Retinal pigment epithelial cell (primary cell): Measurements from ENCODE around the gene PCSK6.

Experiments
- DNase-seq: peaks from one replicate; pipeline ENCODE4 v3.0.0-alpha.2; 2010; ENCODE audit warnings: low read depth
- H3K4me3 ChIP-seq: 2 replicates; pipeline ENCODE4 v1.5.1; 2011; ENCODE audit warnings: mild to moderate bottlenecking, low read length, control low read depth, moderate library complexity
- TF ChIP-seq, protein P1 (sequence below): conservative IDR thresholded peaks from 2 replicates; pipeline ENCODE4 v1.5.1; 2011; ENCODE audit warnings: low read depth, low read length, control low read depth, inconsistent platforms

Gene PCSK6

DNA sequence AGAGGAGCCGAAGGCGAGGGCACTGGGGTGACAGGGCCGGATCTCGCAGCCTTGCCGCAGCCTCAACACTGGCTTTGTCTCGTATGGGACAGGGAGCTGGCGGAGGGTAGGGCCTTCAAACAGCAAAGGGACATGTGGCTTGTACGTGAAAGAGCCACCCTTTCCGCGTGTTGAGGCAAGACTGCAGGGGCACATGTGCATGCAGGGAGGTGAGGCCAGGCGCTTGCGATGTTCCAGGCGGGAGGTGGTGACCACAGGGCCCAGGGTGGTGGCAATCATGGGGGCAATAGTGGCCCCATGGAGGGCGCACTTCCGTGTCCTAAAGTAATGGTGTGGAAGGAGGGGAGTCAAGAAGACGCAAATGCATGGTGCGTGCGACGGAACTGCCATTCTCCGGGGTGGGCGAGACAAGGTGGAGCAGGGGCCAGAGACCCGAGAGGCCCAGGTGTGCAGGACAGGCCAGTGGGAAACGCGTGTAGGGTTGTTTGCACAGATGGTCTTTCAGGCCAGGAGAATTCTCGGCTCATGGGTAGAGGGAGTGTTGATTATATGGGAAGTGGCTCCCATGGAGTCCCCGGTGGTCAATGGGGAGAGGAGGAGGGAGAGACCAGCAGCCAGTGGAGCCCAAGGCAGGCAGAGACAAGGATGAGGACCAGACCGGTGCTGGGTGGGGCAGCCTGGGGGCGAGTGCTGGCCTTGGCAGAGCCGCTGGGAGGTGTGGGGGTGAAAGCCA is 45.8 kb upstream of the PCSK6 start:
- TF ChIP-seq, protein P1, sequence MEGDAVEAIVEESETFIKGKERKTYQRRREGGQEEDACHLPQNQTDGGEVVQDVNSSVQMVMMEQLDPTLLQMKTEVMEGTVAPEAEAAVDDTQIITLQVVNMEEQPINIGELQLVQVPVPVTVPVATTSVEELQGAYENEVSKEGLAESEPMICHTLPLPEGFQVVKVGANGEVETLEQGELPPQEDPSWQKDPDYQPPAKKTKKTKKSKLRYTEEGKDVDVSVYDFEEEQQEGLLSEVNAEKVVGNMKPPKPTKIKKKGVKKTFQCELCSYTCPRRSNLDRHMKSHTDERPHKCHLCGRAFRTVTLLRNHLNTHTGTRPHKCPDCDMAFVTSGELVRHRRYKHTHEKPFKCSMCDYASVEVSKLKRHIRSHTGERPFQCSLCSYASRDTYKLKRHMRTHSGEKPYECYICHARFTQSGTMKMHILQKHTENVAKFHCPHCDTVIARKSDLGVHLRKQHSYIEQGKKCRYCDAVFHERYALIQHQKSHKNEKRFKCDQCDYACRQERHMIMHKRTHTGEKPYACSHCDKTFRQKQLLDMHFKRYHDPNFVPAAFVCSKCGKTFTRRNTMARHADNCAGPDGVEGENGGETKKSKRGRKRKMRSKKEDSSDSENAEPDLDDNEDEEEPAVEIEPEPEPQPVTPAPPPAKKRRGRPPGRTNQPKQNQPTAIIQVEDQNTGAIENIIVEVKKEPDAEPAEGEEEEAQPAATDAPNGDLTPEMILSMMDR = no peak
- H3K4me3 ChIP-seq = no peak overlapping the region
- no peak for DNase-seq

DNA sequence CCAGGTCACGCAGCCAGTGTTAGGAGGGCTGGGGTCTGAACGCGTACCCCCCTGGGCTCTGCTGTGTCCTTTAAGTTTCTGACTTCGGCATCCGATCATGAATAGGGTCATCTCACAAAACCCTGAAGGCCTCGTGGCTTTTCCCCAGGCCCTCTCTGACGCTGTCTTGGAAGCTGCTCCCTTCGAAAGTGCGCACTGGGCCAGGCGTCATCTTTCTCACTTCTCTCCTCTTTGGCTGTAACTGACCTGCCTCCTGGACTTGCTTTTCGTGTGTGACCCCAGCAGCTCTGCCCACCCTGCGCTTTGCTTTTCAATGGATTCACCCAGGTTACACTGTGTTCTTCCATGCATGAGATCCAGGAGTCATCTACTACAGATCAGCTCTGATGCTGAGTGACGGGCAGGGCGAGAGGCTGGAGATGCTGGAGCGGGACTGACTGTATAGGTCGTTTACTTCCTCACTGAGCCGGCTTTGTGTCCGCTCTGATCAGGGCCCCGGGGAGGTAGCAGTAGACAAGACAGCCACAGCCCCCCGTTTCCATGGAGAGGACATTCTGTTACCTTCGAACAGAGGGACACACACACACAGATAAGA is 45.0 kb upstream of the PCSK6 start:
- H3K4me3 ChIP-seq = no peak overlapping the region
- TF ChIP-seq, protein P1 = no peak
- no peak for DNase-seq

DNA sequence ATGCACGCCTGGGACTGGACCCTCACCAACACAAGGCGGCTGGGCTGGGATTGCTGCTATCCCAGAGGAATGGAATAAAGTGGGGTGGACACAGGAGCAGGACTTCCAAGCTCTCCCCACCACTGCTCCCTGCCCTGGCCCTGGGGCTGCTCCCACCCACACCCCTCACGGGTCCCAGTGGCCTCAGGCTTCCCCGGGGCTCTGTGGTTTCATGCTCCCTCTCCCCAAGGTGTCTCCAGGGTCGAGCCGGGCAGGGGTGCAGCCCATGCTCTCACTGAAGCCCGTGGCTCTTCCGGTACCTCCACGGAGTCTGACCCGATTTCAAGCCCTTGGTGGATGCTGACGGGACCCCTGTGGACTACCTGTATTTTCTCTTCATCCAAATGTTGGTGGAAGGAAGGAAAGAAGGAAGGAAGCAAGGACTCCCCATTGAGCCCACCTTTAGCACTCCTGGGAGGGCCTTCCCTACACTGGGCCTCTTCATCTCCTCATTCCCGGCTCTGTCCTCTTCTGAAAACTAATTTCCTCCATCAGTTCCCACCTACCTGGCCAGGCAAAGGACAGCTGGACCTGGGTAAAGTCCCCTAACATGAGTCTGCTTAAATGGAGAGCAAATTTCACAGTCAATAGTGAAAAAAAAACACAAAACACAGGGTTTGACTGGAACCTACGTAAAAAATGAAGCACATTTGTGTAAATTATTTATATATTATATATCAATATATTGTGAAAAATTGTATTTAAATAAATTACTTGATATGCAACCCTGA is 44.0 kb upstream of the PCSK6 start:
- DNase-seq = no peak
- TF ChIP-seq, protein P1 = no peak

DNA sequence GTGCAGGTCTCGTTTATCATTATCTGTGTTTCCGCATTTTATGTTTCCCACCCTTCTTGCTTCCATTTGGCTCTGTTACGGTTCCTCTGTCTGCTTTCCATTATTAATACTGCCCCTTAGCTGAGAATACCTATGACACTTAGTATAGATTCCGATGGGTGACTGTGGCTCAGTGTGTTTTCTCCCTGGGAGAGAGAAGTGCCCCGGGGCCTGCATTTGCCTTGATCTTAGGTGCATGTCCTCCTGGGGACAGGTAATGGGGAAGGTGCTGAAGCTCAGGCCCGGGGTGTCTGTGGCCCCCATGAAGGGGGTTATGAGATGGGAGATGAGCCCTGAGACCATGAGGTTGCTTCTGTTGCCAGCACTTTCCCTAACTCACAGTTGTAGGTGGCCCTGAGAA is 43.4 kb upstream of the PCSK6 start:
- no peak for DNase-seq
- TF ChIP-seq, protein P1 = no peak
- H3K4me3 ChIP-seq = no peak overlapping the region

More for the DNA sequence above, 44.0 kb upstream of the PCSK6 start:
- no peak overlapping the region for H3K4me3 ChIP-seq

DNA sequence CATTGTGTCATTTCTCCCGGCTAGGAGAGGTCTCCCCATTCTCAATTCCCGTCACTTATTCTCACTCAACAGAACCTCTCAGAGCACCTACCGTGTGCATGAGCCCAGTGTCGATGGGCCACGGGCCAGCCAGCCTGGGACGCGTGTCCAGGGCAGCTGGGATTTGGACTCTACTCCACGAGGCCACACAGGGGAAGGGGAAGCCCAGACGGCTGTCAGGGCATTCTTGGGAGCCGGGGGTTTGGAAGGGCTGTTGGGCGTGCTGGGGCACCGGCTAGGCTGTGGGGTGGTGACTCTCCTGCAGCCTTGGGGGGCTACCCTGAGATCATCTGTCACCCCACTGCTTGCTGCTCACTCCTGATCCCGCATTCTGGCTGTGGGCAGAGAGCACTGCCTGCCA is 41.7 kb upstream of the PCSK6 start:
- no peak for DNase-seq
- TF ChIP-seq, protein P1 = no peak

DNA sequence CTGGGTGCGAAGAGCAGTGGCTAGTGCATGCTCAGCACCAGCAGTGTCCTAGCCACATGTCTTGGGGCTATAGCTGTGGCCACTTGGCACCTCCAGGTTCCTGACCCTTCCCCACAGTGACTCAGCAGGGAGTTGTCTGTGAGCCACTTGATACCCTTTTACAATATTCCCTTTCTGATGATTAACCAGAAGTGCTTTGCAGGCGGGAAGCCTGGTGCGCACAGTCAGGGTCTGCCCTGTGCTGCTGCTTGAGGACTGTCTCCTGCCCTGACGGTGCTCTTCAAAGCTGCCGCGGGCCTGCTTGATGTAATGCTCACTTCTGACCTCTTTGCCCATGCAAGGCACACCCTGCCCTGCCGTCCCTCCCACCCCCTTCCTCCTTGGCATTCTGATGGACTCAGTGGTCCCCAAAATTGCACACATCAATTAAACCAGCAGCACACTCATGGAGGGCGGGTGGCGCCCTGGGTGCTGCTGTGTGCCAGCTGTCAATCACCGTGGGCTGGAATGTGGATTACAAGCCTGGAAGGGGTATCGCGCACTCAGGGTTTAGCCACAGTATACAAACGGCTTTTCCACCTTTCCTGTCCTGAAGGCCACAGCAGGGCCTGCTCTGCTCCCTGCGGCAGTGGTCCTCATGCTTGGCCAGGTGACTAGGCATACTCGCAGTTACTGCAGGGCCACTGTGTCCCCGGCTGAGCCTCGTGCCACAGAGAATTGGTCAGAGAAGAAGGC is 40.9 kb upstream of the PCSK6 start:
- no peak for DNase-seq
- no peak overlapping the region for H3K4me3 ChIP-seq
- TF ChIP-seq, protein P1 = no peak

More for the DNA sequence above, 41.7 kb upstream of the PCSK6 start:
- no peak overlapping the region for H3K4me3 ChIP-seq
